GM21825 (cell line): ENCODE measurements around the gene PDX1.
"Not testable (repeated sequence)": the region's sequence is repeated elsewhere in the genome, so short reads cannot be mapped to it uniquely, and the experiment has no call there.

Experiments used
- ATAC-seq: cut with Tn5 transposase; IDR thresholded peaks from one replicate; pipeline ENCODE4 v1.9.1; 2021; ENCODE audit warnings: mild to moderate bottlenecking, moderate library complexity; ENCODE audit not compliant: unreplicated experiment

Gene PDX1

GRCh38 chr13:27954406-27954851 lies 34.6 kb downstream of the PDX1 start:
- ATAC-seq: peak; percentile 31

GRCh38 chr13:27955014-27955591 lies 35.3 kb downstream of the PDX1 start:
- ATAC-seq: no peak

DNA sequence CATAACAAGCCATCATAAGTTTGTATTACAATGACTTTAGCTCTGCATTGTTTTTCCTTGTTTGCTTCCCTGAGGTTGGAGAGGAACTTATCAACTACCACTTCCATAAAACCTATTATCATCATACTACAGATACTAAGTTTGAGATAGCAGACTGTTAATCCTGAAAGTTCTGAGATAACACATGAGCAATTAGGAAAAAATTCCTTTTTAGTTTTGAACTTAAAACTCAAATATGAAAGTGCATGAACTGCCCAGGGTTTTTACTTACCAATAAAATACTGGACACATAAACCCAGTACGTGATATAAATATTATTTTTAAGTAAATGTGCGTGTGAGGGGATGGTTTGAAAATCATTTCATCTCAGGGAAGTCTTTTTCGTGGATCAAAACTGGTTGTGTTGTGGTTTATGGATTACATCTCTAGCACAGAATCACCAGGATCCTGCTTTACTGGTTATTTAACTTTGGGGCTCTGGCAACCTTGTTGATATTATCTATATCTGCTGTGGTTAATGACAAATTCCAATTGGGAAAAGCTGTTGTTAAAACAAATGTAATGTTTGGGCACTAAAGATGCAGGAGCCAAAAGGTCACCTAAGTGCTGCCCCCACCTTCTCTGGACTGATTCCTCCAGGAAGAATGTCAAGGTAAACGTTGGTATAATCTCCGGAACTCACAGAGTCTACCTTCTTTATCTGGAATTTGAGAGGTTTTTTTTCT lies 36.9 kb downstream of the PDX1 start:
- ATAC-seq: no peak

- no peak for ATAC-seq
These were observed 40.2 kb downstream of the PDX1 start for GRCh38 chr13:27959976-27960361.

DNA sequence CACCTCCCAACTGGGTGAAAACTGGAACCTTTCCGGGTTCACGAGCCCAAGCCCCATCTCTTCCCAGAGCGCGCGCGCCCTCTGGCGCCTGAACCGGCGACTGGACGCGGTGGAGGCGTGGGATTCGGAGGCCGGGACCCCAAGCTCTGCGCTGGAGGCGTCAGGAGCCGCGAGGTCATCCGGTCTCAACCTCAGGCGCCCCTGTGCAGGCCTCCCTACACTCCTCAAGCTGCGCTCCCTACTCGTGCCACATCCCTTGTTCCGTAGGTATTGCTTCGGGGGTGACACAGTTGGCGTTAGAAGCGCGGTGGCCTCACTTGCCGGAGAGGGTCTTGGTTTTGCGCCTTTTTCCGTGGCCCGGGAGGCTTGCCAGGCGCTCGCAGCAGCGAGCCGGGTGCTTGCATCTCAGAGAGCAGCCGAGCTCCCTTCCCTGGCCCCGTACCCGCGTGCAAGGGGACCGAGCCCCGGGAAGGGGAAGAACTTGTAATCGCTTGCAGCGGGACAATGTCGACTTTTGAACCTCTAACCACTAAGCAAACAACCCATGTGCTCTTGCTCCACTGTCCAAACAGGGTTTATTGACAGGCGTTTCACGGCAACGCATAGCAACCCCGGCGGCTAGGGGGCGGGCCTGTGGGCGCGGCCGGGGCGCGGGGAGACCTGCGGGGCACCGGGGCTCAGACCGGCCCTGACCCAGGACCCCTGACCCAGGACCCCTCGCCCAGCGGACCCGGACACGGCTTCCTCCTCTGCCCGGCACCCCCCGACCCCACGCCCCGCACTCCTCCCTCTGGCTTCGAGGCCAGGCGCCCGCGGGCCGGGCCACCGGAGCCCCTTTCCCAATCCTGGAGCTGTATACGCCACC lies 40.8 kb downstream of the PDX1 start:
- ATAC-seq: no peak

- no peak for ATAC-seq
These were observed 41.7 kb downstream of the PDX1 start for GRCh38 chr13:27961227-27962085.

DNA sequence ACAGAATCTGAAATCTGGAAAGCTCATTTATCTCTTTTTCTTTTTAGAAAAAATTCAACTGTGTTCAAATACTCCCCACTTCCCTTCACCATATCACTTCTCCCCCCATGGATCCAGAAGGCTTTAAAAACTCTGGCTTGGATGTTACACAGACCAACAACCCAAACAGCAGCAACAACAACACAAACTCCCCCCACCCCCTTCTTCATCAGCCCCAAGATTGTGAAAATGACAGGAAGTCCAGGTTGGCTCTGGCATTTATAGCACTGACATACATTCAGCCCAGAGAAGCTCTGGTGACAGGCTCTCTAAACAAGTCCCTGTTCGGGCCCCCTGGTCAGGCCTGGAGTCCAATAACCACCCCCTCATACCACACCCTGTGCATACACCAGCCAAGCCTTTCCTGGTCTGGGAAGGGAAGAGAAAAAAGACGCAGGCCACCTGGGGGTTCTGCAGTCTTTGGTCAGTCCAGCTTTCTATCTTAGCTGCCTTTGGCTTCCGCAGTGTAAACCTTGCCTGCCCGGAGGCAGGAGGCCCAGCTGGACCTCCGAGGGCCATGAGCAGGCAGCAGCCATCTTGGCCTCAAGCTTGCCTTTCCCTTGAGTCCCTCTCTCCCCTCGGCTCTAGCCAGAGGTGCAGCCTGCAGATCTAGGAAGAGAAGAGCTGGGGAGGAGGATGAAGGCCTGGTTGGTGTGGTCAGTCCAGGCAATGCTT lies 42.5 kb downstream of the PDX1 start:
- ATAC-seq: no peak

- ATAC-seq: no peak
These were observed 43.2 kb downstream of the PDX1 start for GRCh38 chr13:27962982-27963381.

DNA sequence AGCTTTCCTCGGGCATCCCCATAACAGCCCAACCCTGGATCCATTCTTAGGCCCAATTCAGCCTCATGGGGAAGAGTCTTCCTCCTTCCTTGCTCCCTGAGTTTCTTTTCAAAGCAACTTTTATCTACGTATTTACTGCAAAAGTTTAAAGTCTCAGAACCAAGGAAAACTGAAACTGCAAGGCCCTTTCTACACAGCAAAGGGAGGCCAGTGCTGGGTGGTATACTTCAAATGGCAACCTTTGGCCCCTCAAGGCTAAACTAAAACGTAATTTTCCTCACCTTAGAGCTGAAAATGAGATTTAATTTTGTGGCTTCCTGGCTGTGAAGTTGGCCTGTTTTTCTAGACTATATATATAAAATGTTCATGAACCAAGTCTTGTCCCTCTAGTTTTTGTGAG lies 43.7 kb downstream of the PDX1 start:
- ATAC-seq: no peak

DNA sequence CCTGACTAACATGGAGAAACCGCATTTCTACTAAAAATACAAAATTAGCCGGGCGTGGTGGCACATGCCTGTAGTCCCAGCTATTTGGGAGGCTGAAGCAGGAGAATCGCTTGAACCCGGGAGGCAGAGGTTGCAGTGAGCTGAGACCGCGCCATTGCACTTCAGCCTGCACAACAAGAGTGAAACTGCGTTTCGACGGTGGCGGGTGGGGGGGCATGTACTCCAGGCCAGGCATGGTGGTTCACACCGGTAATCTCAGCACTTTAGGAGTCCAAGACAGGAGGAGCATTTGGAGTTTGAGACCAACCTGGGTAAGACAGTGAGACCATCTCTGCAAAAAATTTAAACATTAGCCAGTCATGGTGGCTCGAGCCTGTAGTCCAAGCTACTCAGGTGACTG lies 44.4 kb downstream of the PDX1 start:
- ATAC-seq: not testable (repeated sequence)

GRCh38 chr13:27964741-27965323 lies 45.0 kb downstream of the PDX1 start:
- ATAC-seq: no peak

DNA sequence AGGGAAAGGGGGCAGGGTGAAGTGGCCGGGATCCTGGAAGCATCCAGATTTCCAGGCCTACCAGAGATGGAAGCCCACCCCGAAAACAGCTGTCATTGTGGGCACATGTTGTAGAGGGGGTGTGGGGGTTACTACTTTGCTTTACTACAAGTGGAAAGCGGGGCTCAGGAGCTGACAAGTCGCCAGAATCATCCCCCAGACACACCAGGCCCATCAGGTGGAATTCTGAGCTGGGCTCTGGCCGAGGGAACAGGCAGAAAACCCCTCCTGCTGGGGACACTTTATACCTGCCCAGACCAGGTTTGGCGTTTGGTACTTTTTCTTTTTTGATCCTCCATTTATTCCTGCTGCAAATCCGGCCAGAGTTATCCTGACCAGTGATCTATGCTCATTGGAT lies 45.5 kb downstream of the PDX1 start:
- no peak for ATAC-seq

GRCh38 chr13:27965740-27966640 lies 46.2 kb downstream of the PDX1 start:
- ATAC-seq: no peak

- no peak for ATAC-seq
These were observed 46.9 kb downstream of the PDX1 start for GRCh38 chr13:27966641-27967202.

GRCh38 chr13:27967203-27967735 lies 47.5 kb downstream of the PDX1 start:
- no peak for ATAC-seq

GRCh38 chr13:27967736-27968315 lies 48.0 kb downstream of the PDX1 start:
- ATAC-seq: no peak

- ATAC-seq: no peak
These were observed 48.7 kb downstream of the PDX1 start for GRCh38 chr13:27968316-27969081.
